Measurements from ENCODE around the gene FBRS. TPM values are rescaled to one million over a fixed set of nuclear protein-coding genes. Genes with fewer than 3 reads are reported as not detected.

Gene FBRS
- total RNA-seq = 26.8 TPM

DNA sequence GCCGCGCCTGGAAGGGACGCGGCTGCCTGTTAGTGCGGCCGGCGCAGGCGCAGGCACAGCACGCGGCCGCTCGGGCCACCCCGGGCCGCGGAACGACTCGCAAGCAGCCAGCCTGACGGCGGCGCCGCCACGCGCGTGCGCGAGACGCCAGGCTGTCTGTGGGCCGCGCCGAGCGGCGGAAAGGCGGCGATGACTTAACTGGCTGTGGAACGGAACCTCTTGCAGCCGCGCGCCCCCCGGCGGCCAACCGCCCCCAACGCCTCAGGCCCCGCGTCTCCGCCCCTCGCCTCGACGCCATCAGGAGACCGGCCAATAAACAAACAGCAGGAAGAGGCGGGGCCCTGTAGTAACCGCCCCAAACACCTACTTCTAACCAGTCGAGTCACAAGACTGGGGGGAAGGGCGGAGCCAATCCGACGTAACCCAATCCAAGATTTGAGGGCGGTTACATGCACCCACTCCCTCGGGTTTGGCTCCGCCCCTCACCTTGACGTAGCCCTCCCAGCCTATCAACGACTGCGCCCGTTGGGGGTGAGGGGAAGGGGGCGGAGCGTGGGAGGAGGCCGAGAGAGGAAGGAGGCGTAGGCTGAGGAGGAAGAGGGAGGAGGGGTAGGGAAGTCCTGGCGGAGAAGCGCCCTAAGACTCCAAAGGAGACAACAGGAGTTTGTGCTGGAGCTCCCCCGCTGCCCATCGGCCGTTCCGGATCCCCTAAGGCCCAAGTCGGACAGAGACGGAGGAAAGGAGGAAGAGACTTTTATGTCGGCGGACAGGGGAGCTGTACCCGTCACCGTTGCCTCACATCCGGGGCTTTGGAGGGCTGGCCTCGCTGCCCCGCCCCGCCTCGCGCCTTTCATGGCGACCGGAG lies at the start of gene FBRS:
TSS of gene FBRS (plus strand) at position 566 of the 865 bp plus-strand sequence. CDS start 1,088 bp downstream, outside the sequence.
- Histone ChIP-seq H3K27me3 (no peaks in the 10 kb centered on the region), H3K27ac (peak within 1 kb of the TSS; percentile 98 to 99), H3K4me3 (peak within 1 kb of the TSS; percentile 89 to 96), H3K4me1 (peaks cover 26 to 34% of the 10 kb centered on the region in 2 donors), H3K36me3 (peaks cover 56 to 61% of the 10 kb centered on the region in 2 donors), H3K9me3 (no peaks in the 10 kb centered on the region)
- TF ChIP-seq, protein P1, sequence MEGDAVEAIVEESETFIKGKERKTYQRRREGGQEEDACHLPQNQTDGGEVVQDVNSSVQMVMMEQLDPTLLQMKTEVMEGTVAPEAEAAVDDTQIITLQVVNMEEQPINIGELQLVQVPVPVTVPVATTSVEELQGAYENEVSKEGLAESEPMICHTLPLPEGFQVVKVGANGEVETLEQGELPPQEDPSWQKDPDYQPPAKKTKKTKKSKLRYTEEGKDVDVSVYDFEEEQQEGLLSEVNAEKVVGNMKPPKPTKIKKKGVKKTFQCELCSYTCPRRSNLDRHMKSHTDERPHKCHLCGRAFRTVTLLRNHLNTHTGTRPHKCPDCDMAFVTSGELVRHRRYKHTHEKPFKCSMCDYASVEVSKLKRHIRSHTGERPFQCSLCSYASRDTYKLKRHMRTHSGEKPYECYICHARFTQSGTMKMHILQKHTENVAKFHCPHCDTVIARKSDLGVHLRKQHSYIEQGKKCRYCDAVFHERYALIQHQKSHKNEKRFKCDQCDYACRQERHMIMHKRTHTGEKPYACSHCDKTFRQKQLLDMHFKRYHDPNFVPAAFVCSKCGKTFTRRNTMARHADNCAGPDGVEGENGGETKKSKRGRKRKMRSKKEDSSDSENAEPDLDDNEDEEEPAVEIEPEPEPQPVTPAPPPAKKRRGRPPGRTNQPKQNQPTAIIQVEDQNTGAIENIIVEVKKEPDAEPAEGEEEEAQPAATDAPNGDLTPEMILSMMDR (IDR thresholded peaks at IDR 0.05) = peak; percentile 74 to 80 (median 80)
- DNase-seq (ENCODE audit: low spot score in 2 of 2) = peak; percentile 100
- intact Hi-C loops (cut with DNase I) = loop anchor here (1.0 to 10.0 kb wide), 15 partner anchors 8 to 799 kb away; partner anchors contain the start of genes ALDOA, ARMC5, PHKG2 and PRR14

DNA sequence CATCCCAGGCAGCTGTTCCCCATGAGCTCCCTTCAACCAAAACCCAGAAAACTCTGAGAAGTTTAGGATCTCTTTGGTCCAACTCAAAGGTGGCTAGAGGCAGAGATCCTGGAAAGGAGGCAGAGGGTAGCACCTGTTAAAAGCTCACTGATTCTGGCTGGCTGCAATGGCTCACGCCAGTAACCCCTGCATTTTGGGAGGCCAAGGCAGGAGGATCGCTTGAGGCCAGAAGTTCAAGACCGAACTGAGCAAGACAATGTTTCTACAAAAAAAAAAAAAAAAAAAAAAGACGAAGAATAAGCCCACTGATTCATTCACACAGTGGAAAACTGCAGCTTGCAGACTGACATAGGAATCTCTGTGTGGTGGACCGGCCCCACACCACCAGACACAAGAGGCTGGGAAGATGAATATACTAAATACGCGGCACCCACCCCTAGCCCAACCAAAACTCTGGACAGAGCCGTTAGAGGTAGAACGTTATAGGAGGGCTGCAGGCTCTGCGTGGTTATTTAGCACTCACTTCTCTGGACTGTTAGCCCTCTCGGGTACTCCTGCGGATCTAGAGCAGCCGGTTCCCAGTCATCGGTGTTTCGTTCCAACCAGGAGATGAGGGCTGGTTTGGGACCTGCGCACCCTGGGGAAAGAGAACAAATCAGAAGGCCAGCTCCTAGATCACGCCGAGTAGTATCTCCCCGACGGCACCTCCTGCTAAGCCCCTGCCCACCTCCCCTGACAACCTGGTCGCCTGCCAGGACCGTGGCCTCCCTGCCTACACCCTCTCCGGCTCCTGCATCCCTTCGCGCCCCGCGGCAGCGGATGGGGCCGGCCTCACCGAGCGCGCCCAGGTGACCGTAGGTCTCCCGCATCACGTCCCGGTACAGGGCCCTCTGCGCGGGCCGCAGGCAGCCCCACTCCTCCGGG lies 49.0 kb upstream of the FBRS start:
- DNase-seq (ENCODE audit: low spot score in 2 of 2) = peak in 1 of 2 donors; percentile 69
- TF ChIP-seq, protein P1 (IDR thresholded peaks at IDR 0.05) = no peak
- peaks cover 20 to 34% of the 10 kb centered on the region in 2 donors for H3K36me3 ChIP-seq
- H3K27me3 ChIP-seq = no peaks in the 10 kb centered on the region
- intact Hi-C loops (cut with DNase I) = loop anchor here (2.0 kb wide), 1 partner anchor 82 kb away; the partner anchor contains the start of gene ZNF768
- H3K4me3 ChIP-seq = peak overlapping the region; percentile 81 to 88
- H3K4me1 ChIP-seq = peaks cover 0 to 10% of the 10 kb centered on the region in 2 donors
- peak overlapping the region; percentile 88 to 96 for H3K27ac ChIP-seq
- no peaks in the 10 kb centered on the region for H3K9me3 ChIP-seq

DNA sequence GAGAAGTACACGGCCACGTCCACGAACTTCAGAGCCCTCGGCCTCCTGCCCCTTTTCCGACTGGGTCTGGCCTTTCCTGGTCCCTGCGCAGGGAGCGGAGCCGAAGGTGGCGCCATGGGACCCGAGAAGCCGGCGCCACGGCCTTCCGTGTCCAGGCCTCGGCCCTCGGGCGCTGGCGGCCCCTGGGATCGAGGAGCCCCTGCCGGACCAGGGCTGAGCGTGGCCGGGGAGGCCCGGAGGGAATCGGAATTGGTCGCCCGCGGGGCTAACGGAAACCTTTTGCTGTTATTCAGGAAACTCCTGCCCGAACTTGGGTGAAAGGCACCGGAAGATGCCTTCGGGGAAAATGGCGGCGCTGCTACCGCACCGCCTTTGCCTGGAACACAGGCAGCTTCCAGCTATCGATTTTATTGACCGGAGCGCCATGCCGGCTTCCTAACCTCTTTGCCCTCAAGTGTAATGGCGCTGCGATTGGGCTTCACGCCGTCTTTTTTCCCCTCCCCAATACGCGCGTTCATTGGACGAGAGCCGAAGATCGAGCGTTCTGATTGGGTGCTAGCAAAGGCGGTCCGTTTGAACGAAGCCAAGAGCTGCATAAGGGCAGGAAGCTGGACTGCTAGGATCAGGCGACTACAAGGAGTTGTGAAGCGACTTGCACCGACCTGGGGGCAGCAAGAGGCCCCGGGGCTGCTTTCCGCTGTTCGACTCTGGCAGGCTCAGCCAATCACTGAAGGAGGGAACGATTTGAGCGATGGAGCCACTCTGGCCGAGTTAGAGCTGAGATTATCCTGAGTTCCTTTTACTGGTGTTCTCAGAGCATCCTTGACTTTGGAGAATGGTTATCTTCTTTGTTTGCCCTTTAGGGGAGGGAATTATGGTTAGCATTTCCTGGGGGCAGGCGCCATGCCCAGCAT lies 48.0 kb upstream of the FBRS start, which contains the start of gene ZNF689:
TSS of gene ZNF689 (minus strand) at position 464 of the 914 bp plus-strand sequence. CDS start at position 116, 348 bp downstream.
- H3K27ac ChIP-seq = peak within 1 kb of the TSS; percentile 88 to 96
- peaks cover 10 to 25% of the 10 kb centered on the region in 2 donors for H3K36me3 ChIP-seq
- peak within 1 kb of the TSS; percentile 81 to 88 for H3K4me3 ChIP-seq
- peak; percentile 73 to 97 for DNase-seq (ENCODE audit: low spot score in 2 of 2)
- H3K9me3 ChIP-seq = no peaks in the 10 kb centered on the region
- intact Hi-C loops (cut with DNase I) = loop anchor here (1.0 to 2.0 kb wide), 7 partner anchors 18 to 88 kb away; partner anchors contain the start of genes FBRS, PRR14, ZNF768 and ZNF785
- TF ChIP-seq, protein P1 (IDR thresholded peaks at IDR 0.05) = peak in 1 of 3 experiments; percentile 5
- H3K4me1 ChIP-seq = peaks cover 0 to 10% of the 10 kb centered on the region in 2 donors
- no peaks in the 10 kb centered on the region for H3K27me3 ChIP-seq

DNA sequence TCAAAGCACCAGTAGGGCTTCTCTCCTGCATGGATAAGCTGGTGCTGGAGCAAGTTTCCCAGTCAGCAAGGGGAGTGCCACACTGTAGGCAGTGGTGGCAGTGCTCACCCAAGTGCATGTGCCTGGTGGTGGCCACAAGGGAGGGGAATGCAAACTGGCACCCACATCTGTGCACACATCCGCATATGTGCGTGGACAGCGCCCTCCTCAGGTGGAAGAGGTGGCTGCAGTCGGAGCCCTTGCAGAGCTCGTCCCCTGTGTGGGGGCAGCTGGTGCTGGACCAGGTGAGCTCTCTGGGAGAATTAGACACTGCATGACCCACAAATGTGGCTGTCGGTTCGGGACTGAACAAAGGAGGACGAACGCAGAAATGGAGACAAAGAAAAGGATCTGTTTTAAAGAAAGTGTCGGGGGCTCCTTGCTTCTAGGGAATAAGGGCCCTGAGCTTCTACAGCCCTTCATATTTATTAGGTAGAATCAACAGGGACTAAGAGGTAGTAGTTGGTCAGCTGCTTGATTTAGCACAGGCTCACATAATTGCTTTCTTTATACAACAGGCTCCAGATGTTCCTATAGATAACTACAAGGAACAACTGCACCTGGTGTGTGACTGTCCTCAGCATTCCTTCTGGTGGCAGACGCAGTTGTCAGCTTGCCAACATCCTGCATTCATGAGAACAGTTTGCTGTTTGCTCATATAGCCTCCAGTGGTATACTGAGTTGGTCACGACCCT lies 42.7 kb upstream of the FBRS start:
- intact Hi-C loops (cut with DNase I) = no loop called here
- TF ChIP-seq, protein P1 (IDR thresholded peaks at IDR 0.05) = peak in 1 of 3 experiments; percentile 28
- Histone ChIP-seq H3K27me3 (no peaks in the 10 kb centered on the region), H3K4me1 (no peaks in the 10 kb centered on the region), H3K27ac (no peak overlapping the region), H3K4me3 (no peak overlapping the region), H3K9me3 (no peaks in the 10 kb centered on the region), H3K36me3 (no peaks in the 10 kb centered on the region)
- no peak for DNase-seq (ENCODE audit: low spot score in 2 of 2)
